Ovary (tissue), 10 donors: Measurements from ENCODE around the gene WASHC4. TPM values are rescaled to one million over a fixed set of nuclear protein-coding genes. Genes with fewer than 3 reads are reported as not detected.

ENCODE experiments used
- DNase-seq, 5 donors: peaks; one replicate each; pipeline ENCODE4 v3.0.0-alpha.2; 2019 to 2020
- H3K27ac ChIP-seq, 2 donors: fragments of 200-600 bp; one replicate each; pipeline versions ENCODE4 v1.5.1 to v1.8.0; 2019 to 2022
- H3K27me3 ChIP-seq: fragments of 200-600 bp; one replicate; pipeline ENCODE4 v1.8.0; 2022
- H3K36me3 ChIP-seq: fragments of 200-600 bp; sonication (generic); one replicate; pipeline ENCODE4 v1.5.1; 2019
- H3K4me1 ChIP-seq: one replicate; pipeline ENCODE4 v1.8.1; 2013; ENCODE audit warnings: mild to moderate bottlenecking, moderate library complexity; ENCODE audit not compliant: insufficient read depth
- H3K4me3 ChIP-seq: fragments of 200-600 bp; sonication (generic); one replicate; pipeline ENCODE4 v1.5.1; 2017
- H3K9me3 ChIP-seq, 2 donors: fragments of 200-600 bp in 1 of 2; sonication (generic) in 1 of 2; one replicate each; pipeline versions ENCODE4 v1.5.1 to v1.8.1; 2013 to 2019; ENCODE audit warnings: mild to moderate bottlenecking in 1 of 2, moderate library complexity in 1 of 2
- CTCF ChIP-seq, 3 donors: fragments of 450-650 bp in 2 of 3; fragments of 200-600 bp in 1 of 3; IDR thresholded peaks; one replicate each; pipeline versions ENCODE4 v1.5.1 to v1.8.0; 2016 to 2022; ENCODE audit warnings: antibody characterized with exemption in 3 of 3, mild to moderate bottlenecking in 1 of 3
- EP300 ChIP-seq: sonication (generic); formaldehyde crosslinking; IDR thresholded peaks from one replicate; pipeline ENCODE4 v1.6.1; 2017; ENCODE audit warnings: antibody characterized with exemption
- POLR2A ChIP-seq: fragments of 450-650 bp; IDR thresholded peaks from one replicate; pipeline ENCODE4 v1.6.1; 2017; ENCODE audit warnings: antibody characterized with exemption, mild to moderate bottlenecking, moderate library complexity
- WGBS, 3 donors: extraction: QIAGEN DNeasy Blood & Tissue Kit in 1 of 3; methylation state at CpG; one replicate each; pipeline versions ENCODE4 v1.1.5 to v1.1.7; 2013 to 2017; 5-methylcytosine and 5-hydroxymethylcytosine counted together
- intact Hi-C, 4 donors: fragments of 100-400 bp; cut with DNase I; formaldehyde crosslinking; loops; one replicate each; pipeline versions ENCODE4 v1.11.0 to v1.15.1; 2022 to 2023
- long read RNA-seq, 3 donors: library from polyadenylated mRNA in 2 of 3; unstranded in 2 of 3; transcript quantifications; one replicate each; pipeline ENCODE4 v2.0.0 and lab custom pipeline, GENCODE V29; 2021 to 2026
- polyA plus RNA-seq, 2 donors: library from polyadenylated mRNA; stranded (reverse); fragments of 200-250 nt in 1 of 2; fragments of 350-450 nt in 1 of 2; fragmentation: Illumina TruSeq in 1 of 2; extraction: RNeasy Lipid Tissue Mini Kit (QIAGEN cat#74804) in 1 of 2; gene quantifications; one replicate each; pipeline ENCODE4 v1.2.3, GENCODE V29; 2013 to 2014
- total RNA-seq, 7 donors: library from RNA; depleted of rRNA in 2 of 7; stranded (reverse); fragments of >200 nt in 2 of 7; fragmentation: NEBNext Ultra II Directional in 3 of 7; extraction: Animal tissue kit (Norgen Biotek cat#: 25700) in 3 of 7; gene quantifications; one replicate each; pipeline versions ENCODE4 v1.1.0 to v1.2.4, GENCODE V29; 2016 to 2023
- donor health status: DM: no; HTN: no; CAD: no; lungs with moderate emphysema.
- donor health status: DM: no; HTN: no; CAD: no.
- donor health status: Bipolar disorder and iron deficiency.
- donor health status: DM: yes; HTN: yes; CAD: no.
- donor health status: DM: no; HTN: no; CAD: no.
- donor health status: DM: yes; HTN: yes; CAD: no.

WASHC4 gene
- 10 to 100 TPM; 32.1 to 55.8 (median 46.5) TPM for total RNA-seq
- 10 to 100 TPM; 16.0 to 23.0 TPM for polyA plus RNA-seq
- long read RNA-seq, donor 1, partial matches to known transcripts, result 28 of 35 reads
- long read RNA-seq, donor 1, other reads (novel, unspliced or antisense), result 7 of 35 reads
- long read RNA-seq, donor 2, full-length matches to known transcripts, result 3 of 18 reads
- long read RNA-seq, donor 2, partial matches to known transcripts, result 15 of 18 reads
- long read RNA-seq, donor 2, other reads (novel, unspliced or antisense), result 0 of 18 reads
- long read RNA-seq, donor 3, full-length matches to known transcripts, result 28 of 48 reads
- long read RNA-seq, donor 3, partial matches to known transcripts, result 6 of 48 reads
- long read RNA-seq, donor 3, other reads (novel, unspliced or antisense), result 14 of 48 reads

- Histone ChIP-seq H3K4me3 (peak within 1 kb of the TSS; percentile 98), H3K9me3 (no peaks in the 10 kb centered on the region), H3K27me3 (no peaks in the 10 kb centered on the region), H3K27ac (peak within 1 kb of the TSS; percentile 79 to 88), H3K4me1 (no peaks in the 10 kb centered on the region), H3K36me3 (no peaks in the 10 kb centered on the region)
- peak; percentile 92 for TF ChIP-seq POLR2A
- no peak for TF ChIP-seq CTCF (IDR thresholded peaks at IDR 0.05)
- no peak for TF ChIP-seq EP300
- DNase-seq, result peak; percentile 91 to 94 (median 93)
- intact Hi-C loops, result no loop called here
- WGBS, 3 donors, result 0% methylated on average over 61 to 85 of the region's 85 CpGs
Measured at GRCh38 chr12:105107494-105108371, at the start of gene WASHC4. Gene WASHC4, plus strand, starts transcription at chr12:105107731. Its CDS starts 70 bp downstream, at chr12:105107801.

- 89 to 96% (median 91%) methylated on average over 9 to 11 of the region's 11 CpGs for WGBS, 3 donors
- DNase-seq, result no peak
- intact Hi-C loops, result no loop called here
- no peak overlapping the region for H3K27ac ChIP-seq
- no peaks in the 10 kb centered on the region for H3K27me3 ChIP-seq
- no peaks in the 10 kb centered on the region for H3K9me3 ChIP-seq
- no peaks in the 10 kb centered on the region for H3K36me3 ChIP-seq
- no peaks in the 10 kb centered on the region for H3K4me1 ChIP-seq
- H3K4me3 ChIP-seq, result no peak overlapping the region
- TF ChIP-seq EP300, result no peak
- TF ChIP-seq POLR2A, result no peak
- TF ChIP-seq CTCF (IDR thresholded peaks at IDR 0.05), result no peak
Measured at GRCh38 chr12:105060715-105061378, 46.7 kb upstream of the WASHC4 start.

- Histone ChIP-seq H3K4me1 (no peaks in the 10 kb centered on the region), H3K4me3 (no peak overlapping the region), H3K9me3 (no peaks in the 10 kb centered on the region), H3K27me3 (no peaks in the 10 kb centered on the region), H3K27ac (no peak overlapping the region), H3K36me3 (no peaks in the 10 kb centered on the region)
- no peak for TF ChIP-seq CTCF (IDR thresholded peaks at IDR 0.05)
- no peak for TF ChIP-seq POLR2A
- TF ChIP-seq EP300, result no peak
- no peak for DNase-seq
- intact Hi-C loops, result no loop called here
- WGBS, 3 donors, result 72 to 81% (median 76%) methylated on average over 7 of the region's 7 CpGs
Measured at GRCh38 chr12:105064564-105065178, 42.9 kb upstream of the WASHC4 start.

- Histone ChIP-seq H3K9me3 (no peaks in the 10 kb centered on the region), H3K27ac (no peak overlapping the region), H3K4me1 (no peaks in the 10 kb centered on the region), H3K36me3 (no peaks in the 10 kb centered on the region), H3K27me3 (no peaks in the 10 kb centered on the region), H3K4me3 (no peak overlapping the region)
- TF ChIP-seq POLR2A (no peak), CTCF (IDR thresholded peaks at IDR 0.05) (no peak), EP300 (no peak)
- WGBS, 3 donors, result 28 to 41% (median 36%) methylated on average over 6 of the region's 6 CpGs
- intact Hi-C loops, result no loop called here
- DNase-seq, result no peak
Measured at GRCh38 chr12:105067511-105068031, 40.0 kb upstream of the WASHC4 start.
